IMR-90 (cell line): ENCODE results near the gene KIF25. TPM values are rescaled to one million over a fixed set of nuclear protein-coding genes. Genes with fewer than 3 reads are reported as not detected.

Experiments used
- ATAC-seq: fragments of 200-7000 bp; cut with Tn5 transposase; 2 replicates; pipeline ENCODE4 v1.9.1; 2020; ENCODE audit warnings: low read depth, mild to moderate bottlenecking, moderate library complexity
- BruUV-seq: library from RNA; stranded (reverse); fragments of 400-500 nt; replicated peaks from 2 replicates; lab custom pipeline; 2021; lab: Mats Ljungman, UMichigan
- CTCF ChIA-PET: fragments of 300-600 bp; formaldehyde crosslinking; extraction: SDS; loops from one replicate; lab custom pipeline; 2021; ENCODE audit warnings: antibody characterized with exemption; lab: Yijun Ruan, JAX
- POLR2A ChIA-PET: fragments of 300-600 bp; sonication (Branson Sonifier 250); formaldehyde crosslinking; loops from one replicate; lab custom pipeline; 2022; ENCODE audit warnings: antibody characterized with exemption; ENCODE audit not compliant: unreplicated experiment; lab: Charles Lee
- DNase-seq: peaks from one replicate; pipeline ENCODE4 v3.0.0; 2013
- H2AFZ ChIP-seq: replicated peaks from 2 replicates; pipeline ENCODE3; 2013; ENCODE audit warnings: low read length, mild to moderate bottlenecking; ENCODE audit not compliant: poor library complexity
- H2AK5ac ChIP-seq: 2 replicates; pipeline ENCODE4 v1.6.1; 2013; ENCODE audit warnings: low read depth, low read length, inconsistent platforms
- H2AK9ac ChIP-seq: replicated peaks from 2 replicates; pipeline ENCODE3; 2013; ENCODE audit warnings: mild to moderate bottlenecking, low read depth, low read length, moderate library complexity; ENCODE audit not compliant: poor library complexity
- H2BK120ac ChIP-seq: 2 replicates; pipeline ENCODE4 v1.6.1; 2013; ENCODE audit warnings: low read depth, low read length, inconsistent platforms
- H2BK15ac ChIP-seq: 3 replicates; pipeline ENCODE4 v1.6.1; 2013; ENCODE audit warnings: low read depth, low read length, inconsistent platforms
- H2BK20ac ChIP-seq: 2 replicates; pipeline ENCODE4 v1.6.1; 2013; ENCODE audit warnings: low read depth, mild to moderate bottlenecking, inconsistent platforms, low read length, moderate library complexity
- H2BK5ac ChIP-seq: 2 replicates; pipeline ENCODE4 v1.6.1; 2013; ENCODE audit warnings: mild to moderate bottlenecking, low read depth, low read length, inconsistent platforms; ENCODE audit not compliant: poor library complexity, severe bottlenecking
- H3K14ac ChIP-seq: replicated peaks from 2 replicates; pipeline ENCODE4 v1.6.1; 2013; ENCODE audit warnings: low read depth, low read length, inconsistent platforms
- H3K18ac ChIP-seq: 2 replicates; pipeline ENCODE4 v1.6.1; 2013; ENCODE audit warnings: low read depth, low read length, control low read depth
- H3K23ac ChIP-seq: 2 replicates; pipeline ENCODE4 v1.6.1; 2013; ENCODE audit warnings: low read depth, low read length, inconsistent platforms
- H3K27ac ChIP-seq: 2 replicates; pipeline ENCODE4 v1.5.1; 2013; ENCODE audit warnings: mild to moderate bottlenecking, control low read depth, low read length; ENCODE audit not compliant: insufficient read depth
- H3K27me3 ChIP-seq: 2 replicates; pipeline ENCODE4 v1.6.1; 2013; ENCODE audit warnings: low read length; ENCODE audit not compliant: control insufficient read depth, insufficient read depth
- H3K36me3 ChIP-seq: 2 replicates; pipeline ENCODE4 v1.6.1; 2013; ENCODE audit warnings: low read length, mixed read lengths; ENCODE audit not compliant: control insufficient read depth, insufficient read depth
- H3K4ac ChIP-seq: 2 replicates; pipeline ENCODE4 v1.6.1; 2013; ENCODE audit warnings: low read depth, low read length, inconsistent platforms
- H3K4me1 ChIP-seq: 2 replicates; pipeline ENCODE4 v1.6.1; 2013; ENCODE audit warnings: low read length, mixed read lengths; ENCODE audit not compliant: control insufficient read depth, insufficient read depth
- H3K4me2 ChIP-seq: 2 replicates; pipeline ENCODE4 v1.6.1; 2013; ENCODE audit warnings: low read depth, mild to moderate bottlenecking, control low read depth, low read length, moderate library complexity
- H3K4me3 ChIP-seq: 2 replicates; pipeline ENCODE4 v1.5.1; 2013; ENCODE audit warnings: low read depth, mild to moderate bottlenecking, control low read depth, low read length, moderate library complexity; ENCODE audit not compliant: insufficient read depth
- H3K56ac ChIP-seq: 2 replicates; pipeline ENCODE4 v1.6.1; 2013; ENCODE audit warnings: low read length, inconsistent platforms; ENCODE audit not compliant: insufficient read depth; ENCODE audit errors: extremely low read depth
- H3K79me1 ChIP-seq, 2 experiments: 2 replicates each; pipeline ENCODE4 v1.6.1; 2013; ENCODE audit warnings: low read length in 2 of 2, inconsistent platforms in 1 of 2, low read depth in 1 of 2
- H3K9ac ChIP-seq: 2 replicates; pipeline ENCODE4 v1.6.1; 2013; ENCODE audit warnings: low read depth, low read length, control low read depth
- H3K9me1 ChIP-seq: 2 replicates; pipeline ENCODE4 v1.6.1; 2013; ENCODE audit warnings: low read length, inconsistent platforms; ENCODE audit not compliant: insufficient read depth
- H3K9me3 ChIP-seq: 2 replicates; pipeline ENCODE4 v1.6.1; 2013; ENCODE audit warnings: low read length; ENCODE audit not compliant: control insufficient read depth, insufficient read depth
- H4K20me1 ChIP-seq: 2 replicates; pipeline ENCODE4 v1.6.1; 2013; ENCODE audit warnings: low read length, inconsistent platforms; ENCODE audit not compliant: insufficient read depth
- H4K5ac ChIP-seq: 2 replicates; pipeline ENCODE4 v1.6.1; 2013; ENCODE audit warnings: mild to moderate bottlenecking, low read depth, low read length, control low read depth
- H4K8ac ChIP-seq, 2 experiments: 2 replicates each; pipeline ENCODE4 v1.6.1; 2013; ENCODE audit warnings: low read depth in 2 of 2, low read length in 2 of 2, control low read depth in 1 of 2, inconsistent platforms in 1 of 2
- H4K91ac ChIP-seq: 2 replicates; pipeline ENCODE4 v1.6.1; 2013; ENCODE audit warnings: low read depth, low read length, inconsistent platforms; ENCODE audit not compliant: insufficient read depth
- BHLHE40 ChIP-seq: fragments of 150-350 bp; IDR thresholded peaks from 2 replicates; pipeline ENCODE4 v1.6.1; 2016; ENCODE audit warnings: mild to moderate bottlenecking, low read depth, low read length
- CEBPB ChIP-seq: IDR thresholded peaks from 2 replicates; pipeline ENCODE4 v1.6.1; 2012; ENCODE audit warnings: low read depth, low read length, improper control_type of control experiment
- ELK1 ChIP-seq: fragments of 150-350 bp; IDR thresholded peaks from 2 replicates; pipeline ENCODE4 v1.6.1; 2016; ENCODE audit warnings: low read depth, mild to moderate bottlenecking, low read length, moderate library complexity, borderline replicate concordance
- FOS ChIP-seq: fragments of 150-350 bp; IDR thresholded peaks from 2 replicates; pipeline ENCODE4 v1.6.1; 2016; ENCODE audit warnings: low read depth, low read length
- MAFK ChIP-seq: IDR thresholded peaks from 2 replicates; pipeline ENCODE4 v1.6.1; 2012; ENCODE audit warnings: low read depth, low read length, improper control_type of control experiment
- MAZ ChIP-seq: IDR thresholded peaks from 2 replicates; pipeline ENCODE4 v1.6.1; 2012; ENCODE audit warnings: low read depth, mild to moderate bottlenecking, low read length, improper control_type of control experiment, moderate library complexity, borderline replicate concordance
- MXI1 ChIP-seq: IDR thresholded peaks from 2 replicates; pipeline ENCODE4 v1.6.1; 2012; ENCODE audit warnings: low read depth, mild to moderate bottlenecking, low read length, moderate library complexity, borderline replicate concordance
- RCOR1 ChIP-seq: IDR thresholded peaks from 2 replicates; pipeline ENCODE4 v1.6.1; 2012; ENCODE audit warnings: mild to moderate bottlenecking, low read length, improper control_type of control experiment; ENCODE audit not compliant: insufficient replicate concordance
- RFX5 ChIP-seq: IDR thresholded peaks from 2 replicates; pipeline ENCODE4 v1.8.0; 2012; ENCODE audit warnings: low read depth, mild to moderate bottlenecking, low read length, moderate library complexity
- SMC3 ChIP-seq: fragments of 150-350 bp; IDR thresholded peaks from 2 replicates; pipeline ENCODE4 v1.6.1; 2016; ENCODE audit warnings: low read depth, mild to moderate bottlenecking, antibody characterized with exemption, low read length, moderate library complexity
- WGBS, 2 experiments: methylation state at CpG; one replicate each; pipeline versions ENCODE4 v1.1.5 to v1.1.7; 2013; ENCODE audit warnings: missing lambda C conversion rate in 2 of 2; ENCODE audit not compliant: insufficient read length in 1 of 2; ENCODE audit errors: extremely low coverage in 2 of 2; 5-methylcytosine and 5-hydroxymethylcytosine counted together
- dilution Hi-C: fragments of 300-500 bp; cut with HindIII; formaldehyde crosslinking; loops from one replicate; pipeline ENCODE4 v1.14.3; 2018; ENCODE audit warnings: low sequenced_read_pairs; ENCODE audit not compliant: unreplicated experiment
- in situ Hi-C: fragments of 300-500 bp; cut with MboI; formaldehyde crosslinking; loops from 3 replicates; pipeline ENCODE4 v1.14.3; 2019; ENCODE audit warnings: low sequenced_read_pairs, inconsistent platforms, mixed read lengths
- intact Hi-C: fragments of 100-400 bp; cut with micrococcal nuclease; formaldehyde crosslinking; loops from 2 replicates; pipeline ENCODE4 v1.10.0; 2022
- polyA plus RNA-seq, 3 experiments: library from polyadenylated mRNA; depleted of rRNA; stranded (reverse); fragments of >200 nt; gene quantifications; 2 replicates each; pipeline ENCODE4 v1.2.3, GENCODE V29; 2012; ENCODE audit warnings: low replicate concordance in 1 of 3
- total RNA-seq: library from RNA; depleted of rRNA; stranded (reverse); fragments of >200 nt; gene quantifications from 2 replicates; pipeline ENCODE4 v1.2.3, GENCODE V29; 2012

KIF25 gene
- total and polyA plus RNA-seq, 2 of the 4 experiments (the other 2 are of a cell fraction) = not detected

GRCh38 chr6:168054765-168055560 is 57.5 kb downstream of the KIF25 start:
- CTCF ChIA-PET = no interaction called here
- intact Hi-C loops = loop anchor here (5.0 kb wide), 1 partner anchor 148 kb away; no protein-coding TSS in a partner anchor

More at GRCh38 chr6:168054765-168055560, 57.5 kb downstream of the KIF25 start:
- DNase-seq (no peak), ATAC-seq (no peak)
- H2AFZ ChIP-seq = no peak overlapping the region
- WGBS, 2 experiments = no CpG with 5 or more reads among the region's 18 CpGs
- no peak overlapping the region for H3K23ac ChIP-seq
- no peak overlapping the region for H3K9ac ChIP-seq
- H2BK20ac ChIP-seq = no peak overlapping the region
- no peaks in the 10 kb centered on the region for H3K9me1 ChIP-seq
- no peak overlapping the region for H3K18ac ChIP-seq
- H4K5ac ChIP-seq = no peak overlapping the region
- H3K27me3 ChIP-seq = no peaks in the 10 kb centered on the region; the same call in 1 of the 2 replicates
- H3K56ac ChIP-seq = no peak overlapping the region
- H2BK15ac ChIP-seq = no peak overlapping the region
- in situ Hi-C loops = no loop called here
- H3K4me2 ChIP-seq = no peak overlapping the region
- H3K27ac ChIP-seq = no peak overlapping the region
- H2AK5ac ChIP-seq = no peak overlapping the region
- no peaks in the 10 kb centered on the region for H3K36me3 ChIP-seq
- no TSS peak for BruUV-seq
- no peak overlapping the region for H3K4ac ChIP-seq
- H4K20me1 ChIP-seq = no peaks in the 10 kb centered on the region
- no peak overlapping the region for H3K14ac ChIP-seq
- H3K79me1 ChIP-seq = no peaks in the 10 kb centered on the region
- dilution Hi-C loops = no loop called here
- no peak overlapping the region for H2BK120ac ChIP-seq
- no peak overlapping the region for H4K8ac ChIP-seq
- H3K4me3 ChIP-seq = no peak overlapping the region
- POLR2A ChIA-PET = no interaction called here
- TF ChIP-seq MAZ = no peak
- TF ChIP-seq RFX5 = no peak
- no peak for TF ChIP-seq BHLHE40
- no peak for TF ChIP-seq FOS
- TF ChIP-seq RCOR1 = no peak
- TF ChIP-seq ELK1 = no peak
- no peak for TF ChIP-seq SMC3
- TF ChIP-seq MAFK = no peak
- no peak for TF ChIP-seq CEBPB
- no peak for TF ChIP-seq MXI1
- no peak overlapping the region for H4K91ac ChIP-seq
- no peak overlapping the region for H2BK5ac ChIP-seq
- no peaks in the 10 kb centered on the region for H3K9me3 ChIP-seq
- no peak overlapping the region for H2AK9ac ChIP-seq
- H3K4me1 ChIP-seq = peaks cover 2% of the 10 kb centered on the region; the same call in 1 of the 2 replicates
